ENCODE measurements around the gene FER. TPM values are rescaled to one million over a fixed set of nuclear protein-coding genes. Genes with fewer than 3 reads are reported as not detected.
A peak's percentile ranks its signal among the peaks of the same experiment; 100 is the strongest.
"Not testable (repeated sequence)": the region's sequence is repeated elsewhere in the genome, so short reads cannot be mapped to it uniquely, and the experiment has no call there.

Gene FER
- total RNA-seq (2021) (16.4 and 16.6 TPM in 2 replicates), Bru-seq, nascent RNA (percentile 68 among the genes with signal in this experiment), BruChase-seq, experiment 1, labeled RNA remaining after a 2-hour chase (percentile 58 among the genes with signal in this experiment), BruChase-seq, experiment 2, labeled RNA remaining after a 6-hour chase (percentile 54 among the genes with signal in this experiment)
- long read RNA-seq, partial matches to known transcripts = 3 of 14 reads
- long read RNA-seq, other reads (novel, unspliced or antisense) = 11 of 14 reads

- intact Hi-C loops (cut with micrococcal nuclease; ENCODE audit: unreplicated experiment) = loop anchor here (2.0 kb wide), 2 partner anchors 19 to 663 kb away; no protein-coding TSS in a partner anchor
- Histone ChIP-seq H3K4me3 (ENCODE audit: low read depth, low read length, poor library complexity, severe bottlenecking) (peak within 1 kb of the TSS; percentile 93), H3K4me1 (ENCODE audit: insufficient read depth, low read length, poor library complexity, severe bottlenecking) (peaks cover 8% of the 10 kb centered on the region), H3K9me3 (ENCODE audit: low read depth, low read length, poor library complexity, severe bottlenecking) (no peaks in the 10 kb centered on the region), H3K27me3 (replicated peaks; ENCODE audit: insufficient read depth, low read depth, low read length, poor library complexity) (no peaks in the 10 kb centered on the region), H3K27ac (ENCODE audit: low read depth, low read length, poor library complexity, severe bottlenecking) (peak within 1 kb of the TSS; percentile 97), H3K36me3 (ENCODE audit: insufficient read depth, low read length, poor library complexity, severe bottlenecking) (no peaks in the 10 kb centered on the region)
- peak; percentile 23 for DNase-seq (ENCODE audit: low spot score)
- ChIA-PET POLR2A (ENCODE audit: low non-redundant PET) (no interaction called here), CTCF (no interaction called here)
- TF ChIP-seq CTCF (conservative IDR thresholded peaks at IDR 0.05; ENCODE audit: low read depth, low read length) (no peak), EZH2 (IDR thresholded peaks at IDR 0.05; ENCODE audit: borderline replicate concordance, low read depth, low read length, poor library complexity, severe bottlenecking) (no peak)
- BruUV-seq (replicated peaks) = TSS peak; percentile 85
These were observed at the start of gene FER for GRCh38 chr5:108747774-108748400. TSS of gene FER (plus strand) at chr5:108747897. CDS start at chr5:108798183, 50,286 bp downstream.

GRCh38 chr5:108700388-108700787 lies 47.3 kb upstream of the FER start:
- POLR2A ChIA-PET (ENCODE audit: low non-redundant PET); intact Hi-C loops (cut with micrococcal nuclease; ENCODE audit: unreplicated experiment): not testable (repeated sequence)

GRCh38 chr5:108700930-108701329 lies 46.8 kb upstream of the FER start:
- DNase-seq (ENCODE audit: low spot score) = no peak
- POLR2A ChIA-PET (ENCODE audit: low non-redundant PET) = no interaction called here
- Histone ChIP-seq H3K36me3 (ENCODE audit: insufficient read depth, low read length, poor library complexity, severe bottlenecking) (no peaks in the 10 kb centered on the region), H3K4me1 (ENCODE audit: insufficient read depth, low read length, poor library complexity, severe bottlenecking) (no peaks in the 10 kb centered on the region), H3K27ac (ENCODE audit: low read depth, low read length, poor library complexity, severe bottlenecking) (no peak overlapping the region), H3K27me3 (replicated peaks; ENCODE audit: insufficient read depth, low read depth, low read length, poor library complexity) (no peaks in the 10 kb centered on the region), H3K4me3 (ENCODE audit: low read depth, low read length, poor library complexity, severe bottlenecking) (no peak overlapping the region), H3K9me3 (ENCODE audit: low read depth, low read length, poor library complexity, severe bottlenecking) (no peaks in the 10 kb centered on the region)
- CTCF ChIA-PET = no interaction called here
- BruUV-seq (replicated peaks) = no TSS peak
- intact Hi-C loops (cut with micrococcal nuclease; ENCODE audit: unreplicated experiment) = no loop called here
- no peak for TF ChIP-seq CTCF (conservative IDR thresholded peaks at IDR 0.05; ENCODE audit: low read depth, low read length)
- no peak for TF ChIP-seq EZH2 (IDR thresholded peaks at IDR 0.05; ENCODE audit: borderline replicate concordance, low read depth, low read length, poor library complexity, severe bottlenecking)

More at GRCh38 chr5:108700388-108700787, 47.3 kb upstream of the FER start:
- H3K9me3 ChIP-seq (ENCODE audit: low read depth, low read length, poor library complexity, severe bottlenecking); H3K36me3 ChIP-seq (ENCODE audit: insufficient read depth, low read length, poor library complexity, severe bottlenecking); BruUV-seq (replicated peaks); H3K27me3 ChIP-seq (replicated peaks; ENCODE audit: insufficient read depth, low read depth, low read length, poor library complexity); DNase-seq (ENCODE audit: low spot score); H3K4me1 ChIP-seq (ENCODE audit: insufficient read depth, low read length, poor library complexity, severe bottlenecking); H3K27ac ChIP-seq (ENCODE audit: low read depth, low read length, poor library complexity, severe bottlenecking); CTCF ChIA-PET; H3K4me3 ChIP-seq (ENCODE audit: low read depth, low read length, poor library complexity, severe bottlenecking): not testable (repeated sequence)

All from A673 (cell line).